ENCODE results near the gene HOTAIR.

Gene HOTAIR

DNA sequence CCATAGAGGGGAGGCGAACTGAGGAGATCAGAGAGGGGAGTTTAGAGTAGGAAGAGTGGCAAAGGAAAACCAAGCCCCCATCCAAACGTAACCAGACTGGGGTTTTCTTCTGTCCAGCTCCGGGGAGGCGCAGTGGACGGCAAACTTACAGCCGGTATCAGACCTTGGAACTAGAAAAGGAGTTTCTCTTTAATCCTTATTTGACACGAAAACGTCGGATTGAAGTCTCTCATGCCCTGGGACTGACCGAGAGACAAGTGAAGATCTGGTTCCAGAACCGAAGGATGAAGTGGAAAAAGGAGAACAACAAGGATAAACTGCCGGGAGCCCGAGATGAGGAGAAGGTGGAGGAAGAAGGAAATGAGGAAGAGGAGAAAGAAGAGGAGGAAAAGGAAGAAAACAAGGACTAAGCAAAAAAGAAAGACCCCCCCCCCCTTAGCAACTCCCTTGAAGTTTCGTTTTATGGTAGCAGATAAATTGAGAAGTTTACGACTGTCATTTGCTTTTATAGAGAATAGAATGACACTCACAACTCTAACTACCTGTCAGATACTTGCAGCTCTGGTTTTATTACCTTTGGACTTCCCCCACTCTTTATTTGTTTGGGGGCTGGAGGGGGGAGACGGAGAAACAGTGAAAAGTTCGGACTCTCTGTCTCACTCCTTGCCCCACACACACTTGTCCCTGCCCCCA, 36.4 kb upstream of the HOTAIR start:
- no peak for DNase-seq

DNA sequence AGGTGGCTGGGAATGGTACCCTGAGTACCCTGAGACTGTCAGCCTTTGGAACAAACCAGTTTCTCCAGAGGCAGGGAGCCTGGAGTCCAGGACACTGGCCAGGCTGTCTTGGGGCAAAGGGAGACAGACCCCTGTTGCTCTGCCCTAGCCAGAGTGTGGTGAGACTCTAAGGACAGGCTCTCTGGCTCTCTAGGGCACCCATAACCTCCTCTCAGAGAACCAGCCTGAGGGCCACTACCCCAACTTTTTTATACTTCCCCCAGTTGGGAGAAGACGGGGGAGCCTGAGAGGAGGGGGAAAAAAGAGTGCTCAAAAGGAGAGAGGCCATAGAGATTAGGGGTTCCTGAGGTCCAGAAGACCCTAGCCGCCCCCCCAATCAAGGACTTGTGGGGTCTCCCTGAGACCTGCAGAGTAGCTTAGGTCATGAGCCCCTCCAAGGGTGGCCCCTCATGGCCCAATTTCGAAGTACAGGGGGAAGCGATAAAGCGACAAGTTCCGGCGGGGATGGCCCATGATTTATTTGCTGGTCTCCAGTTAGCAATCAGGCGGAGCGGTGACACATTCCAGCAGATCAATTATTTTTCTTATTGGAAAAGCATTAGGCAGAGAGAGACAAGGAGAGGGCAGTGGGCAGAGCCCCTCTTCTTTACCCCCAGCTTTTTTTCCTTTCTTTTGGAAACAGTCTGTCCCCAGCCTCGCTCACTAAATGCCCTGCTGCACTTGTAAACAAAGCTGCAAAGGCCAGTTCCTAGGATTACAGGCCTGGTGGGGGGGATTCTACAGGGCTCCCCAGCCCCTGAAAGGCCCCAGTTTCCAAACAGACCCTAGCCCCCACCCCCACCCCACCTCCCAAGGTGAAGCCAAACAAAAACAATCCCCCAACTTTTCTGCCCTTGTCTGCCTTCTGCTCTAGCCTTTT, 35.6 kb upstream of the HOTAIR start:
- no peak for DNase-seq

GRCh38 chr12:54009171-54010052, 34.7 kb upstream of the HOTAIR start:
- DNase-seq: peak; percentile 54

DNA sequence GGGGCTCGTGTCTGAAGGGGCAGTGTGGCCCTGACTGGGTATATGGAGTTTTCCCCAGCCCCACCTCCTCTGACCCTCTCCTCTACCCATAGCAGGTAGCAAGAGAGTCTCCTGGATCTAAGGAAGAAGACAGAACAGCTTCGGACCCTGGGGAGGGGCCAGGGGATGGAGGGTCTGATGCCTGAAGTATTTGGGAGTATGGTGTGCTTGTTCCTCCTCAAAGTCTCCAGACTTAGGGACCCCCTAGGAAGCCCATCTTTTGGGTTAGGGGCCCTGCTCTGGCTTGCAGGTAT, 33.5 kb upstream of the HOTAIR start:
- no peak for DNase-seq

DNA sequence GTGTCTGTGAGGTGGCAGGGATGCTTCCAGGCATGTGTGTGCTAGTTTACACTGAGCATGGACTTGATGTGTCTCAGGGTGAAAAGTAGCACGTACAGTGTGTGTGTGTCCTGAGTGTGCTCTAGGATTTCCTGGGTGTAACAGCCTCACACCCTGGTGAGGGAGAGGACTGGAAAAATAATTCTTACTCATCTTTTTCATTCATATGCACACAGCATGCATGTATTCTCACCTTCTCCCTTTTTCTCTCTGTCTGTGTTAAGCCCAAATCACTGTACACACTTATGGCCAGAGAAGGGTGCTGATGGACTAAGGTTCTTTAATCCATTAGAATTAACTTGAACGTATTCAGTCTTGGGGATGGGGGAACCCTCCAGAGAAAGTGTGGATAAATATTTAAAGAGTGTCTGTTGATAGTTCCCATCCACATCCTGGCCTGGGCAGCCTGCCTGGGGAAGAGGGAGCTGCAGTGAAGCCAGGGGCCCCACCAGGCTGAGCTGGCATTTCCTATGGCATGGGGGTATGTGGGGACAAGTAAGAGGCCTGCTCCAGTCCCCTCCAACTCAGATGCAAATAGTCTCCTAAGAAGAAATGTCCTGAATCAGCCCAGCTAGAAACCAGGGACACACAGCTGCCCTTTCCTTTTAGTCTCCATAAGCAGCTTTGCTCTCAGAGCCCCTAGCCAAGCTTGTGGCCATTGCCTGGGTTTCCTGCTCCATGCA, 32.9 kb upstream of the HOTAIR start:
- no peak for DNase-seq

DNA sequence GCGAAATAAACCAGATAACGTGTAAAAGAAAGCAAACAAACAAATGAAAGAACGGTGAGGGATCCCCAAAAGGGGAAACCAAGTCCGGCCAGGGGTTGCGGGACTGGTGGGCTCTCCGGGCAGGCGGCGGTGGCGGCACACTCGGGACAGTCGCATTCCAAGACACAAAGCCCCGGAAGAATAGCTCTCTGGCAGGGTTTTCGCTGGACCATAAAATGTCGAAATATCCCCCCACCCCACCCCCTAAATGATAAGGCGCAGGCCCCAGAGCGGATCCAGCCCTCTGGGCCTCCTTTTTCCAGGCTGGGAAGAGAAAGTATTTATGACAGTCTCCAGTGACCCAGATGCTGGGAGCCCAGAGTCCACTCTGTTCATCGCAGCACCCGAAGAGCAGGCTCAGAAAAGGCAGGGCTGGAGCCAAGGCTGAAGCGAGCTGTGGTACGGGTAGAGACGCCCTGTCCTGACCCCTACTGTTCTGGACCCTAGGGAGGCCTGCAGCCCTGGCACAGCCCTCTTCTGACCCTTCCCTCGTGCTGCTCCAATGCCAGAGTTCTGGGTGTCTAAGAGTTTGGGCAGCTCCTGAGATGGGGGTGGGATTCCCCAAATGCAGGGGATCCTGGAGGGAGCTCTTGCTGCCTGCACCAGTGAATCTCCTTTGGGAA, 31.9 kb upstream of the HOTAIR start:
- DNase-seq: no peak

DNA sequence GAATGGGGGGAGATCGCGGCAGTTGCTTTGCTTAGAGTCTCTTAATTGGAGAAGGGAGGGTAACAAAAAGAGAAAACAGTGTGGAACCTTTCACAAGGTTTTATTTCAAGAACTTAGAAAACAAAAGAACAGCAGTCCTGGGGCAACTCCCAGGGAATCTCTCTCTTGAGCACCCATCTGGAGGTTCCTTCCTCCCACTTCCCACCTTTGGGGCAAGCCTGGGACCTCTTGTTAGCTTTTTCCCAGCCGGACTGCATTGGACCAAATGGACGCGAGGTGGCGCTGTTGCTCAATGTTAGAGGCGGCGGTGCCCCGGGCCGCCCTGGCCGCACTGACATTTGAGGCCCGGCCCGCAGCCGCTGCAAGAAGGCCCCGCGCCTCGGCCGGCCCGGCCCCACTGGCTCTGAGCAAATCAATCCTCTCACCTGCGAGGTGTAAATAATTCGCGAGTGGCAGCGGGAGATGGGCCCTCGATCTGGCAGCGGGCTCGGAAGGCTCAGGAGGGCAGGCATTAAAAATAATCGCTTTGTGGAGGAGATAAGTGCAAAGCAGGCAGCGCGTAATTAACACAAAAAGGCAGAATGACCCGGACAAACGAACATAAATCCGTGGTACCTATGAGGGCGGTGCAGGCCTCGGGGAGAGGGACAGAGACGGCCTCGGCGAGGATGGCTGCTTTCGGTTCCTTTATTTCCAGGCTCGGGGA, 31.3 kb upstream of the HOTAIR start:
- DNase-seq: peak; percentile 89

DNA sequence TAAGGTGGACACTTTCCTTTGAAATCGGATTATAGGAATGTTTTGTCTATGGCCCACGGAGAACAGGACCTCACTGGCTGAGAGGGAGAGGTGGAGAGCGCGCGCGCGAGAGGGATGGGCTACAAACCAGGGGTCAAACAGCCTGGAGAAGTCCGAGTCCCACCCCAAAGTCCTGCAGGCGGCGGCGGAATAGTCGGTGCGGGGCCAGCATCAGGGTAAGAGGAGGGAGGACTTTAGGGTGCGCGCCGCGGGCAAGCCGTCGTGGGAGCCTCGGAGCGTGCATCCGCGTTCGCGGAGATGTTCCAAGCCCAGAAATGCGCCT, 30.7 kb upstream of the HOTAIR start:
- DNase-seq: no peak

DNA sequence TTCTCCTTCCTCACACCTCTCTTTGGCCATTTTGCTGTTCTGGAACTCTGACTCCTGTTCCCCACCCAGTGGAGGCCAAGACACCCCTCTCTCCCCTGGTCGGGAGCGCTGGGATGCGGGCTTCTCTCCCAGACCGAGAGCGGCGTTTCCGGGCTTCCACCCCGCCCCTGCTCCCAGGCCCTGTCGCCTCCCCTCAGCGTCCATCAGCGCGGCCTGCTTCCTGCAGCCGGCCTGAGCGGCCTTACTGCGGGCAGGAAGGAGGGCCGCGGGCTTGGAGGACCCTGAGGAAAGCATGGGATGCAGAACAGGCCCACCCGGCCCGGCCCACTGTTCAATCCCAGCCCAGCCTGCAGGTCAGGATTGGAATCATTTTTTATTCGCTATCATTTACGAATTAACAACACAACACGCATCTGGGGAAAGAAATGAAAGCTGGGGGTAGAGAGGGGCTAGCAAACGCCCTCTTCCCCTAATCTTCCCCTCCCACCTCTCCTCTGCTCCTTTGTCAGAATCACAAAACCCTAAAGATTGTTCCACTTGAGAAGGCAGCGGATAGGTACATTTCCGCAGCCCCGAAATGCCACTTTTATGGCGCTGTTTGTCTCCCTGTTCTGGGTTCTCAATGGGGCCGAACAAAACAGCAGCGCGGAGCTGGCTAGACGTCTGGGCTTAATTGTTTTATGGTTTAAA, 30.2 kb upstream of the HOTAIR start:
- DNase-seq: no peak

GRCh38 chr12:54004063-54004840, 29.5 kb upstream of the HOTAIR start:
- DNase-seq: no peak

- no peak for DNase-seq
These were observed 28.9 kb upstream of the HOTAIR start for GRCh38 chr12:54003625-54004024.

DNA sequence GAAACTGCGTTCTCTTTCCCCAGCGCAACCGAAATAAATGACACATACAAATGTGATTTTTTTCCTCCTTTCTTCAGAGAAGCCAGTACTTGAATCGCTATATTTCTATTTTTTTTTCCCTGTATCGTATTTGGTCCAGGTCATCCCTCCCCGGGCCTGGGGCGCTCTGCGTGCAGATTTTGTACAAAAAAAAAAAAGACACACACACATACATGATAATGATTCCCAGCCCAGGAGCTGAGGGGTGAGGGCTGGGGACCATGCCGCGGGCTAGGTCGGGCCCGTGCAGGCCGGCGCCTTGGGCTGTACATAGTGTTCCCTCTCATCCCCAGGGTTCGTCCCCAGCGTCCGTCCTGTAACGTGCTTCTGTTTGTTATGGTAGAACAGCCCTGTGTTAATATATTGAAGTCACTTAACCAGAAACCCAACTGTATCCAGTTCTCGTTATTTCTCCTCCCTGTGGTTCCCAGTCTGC, 28.2 kb upstream of the HOTAIR start:
- no peak for DNase-seq

- DNase-seq: no peak
These were observed 27.6 kb upstream of the HOTAIR start for GRCh38 chr12:54002278-54002914.

GRCh38 chr12:54001283-54002187, 26.8 kb upstream of the HOTAIR start:
- DNase-seq: no peak

GRCh38 chr12:54000116-54001114, 25.7 kb upstream of the HOTAIR start, which contains the start of gene HOXC9:
HOXC9 (plus strand) TSS chr12:54000161; CDS start chr12:54000189, 28 bp downstream.
- DNase-seq: no peak

GRCh38 chr12:53999559-54000115, 24.9 kb upstream of the HOTAIR start:
- DNase-seq: peak; percentile 63

DNA sequence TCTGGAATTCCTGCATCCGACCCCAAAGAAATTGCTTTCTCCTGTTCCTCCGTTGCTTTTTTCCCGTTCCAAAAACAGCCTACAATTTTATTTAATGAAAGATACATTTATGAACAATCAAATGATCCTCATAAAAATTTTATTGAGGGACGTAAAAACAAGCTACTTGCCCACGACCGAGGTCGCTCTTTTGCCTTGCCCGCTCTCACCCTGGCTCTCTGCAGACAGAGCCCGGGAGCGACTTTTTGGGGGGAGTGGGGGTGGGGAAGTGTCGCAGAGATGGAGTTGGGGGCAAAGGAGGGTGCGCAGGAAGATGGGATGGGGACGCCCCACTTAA, 24.1 kb upstream of the HOTAIR start:
- no peak for DNase-seq

All from activated CD4-positive, alpha-beta T cell treated with anti-CD3 and anti-CD28 coated beads for 48 hours (primary cell).